ENCODE results near the gene ALOX5. TPM values are rescaled to one million over a fixed set of nuclear protein-coding genes. Genes with fewer than 3 reads are reported as not detected.
A peak's percentile ranks its signal among the peaks of the same experiment; 100 is the strongest.
"Not testable (repeated sequence)": the region's sequence is repeated elsewhere in the genome, so short reads cannot be mapped to it uniquely, and the experiment has no call there.

ALOX5 gene
- 4.4 TPM for polyA plus RNA-seq (2013)

GRCh38 chr10:45373576-45374349 lies at the start of gene ALOX5:
TSS of gene ALOX5 (plus strand) at chr10:45374216. CDS start at chr10:45374280, 64 bp downstream.
- POLR2A ChIA-PET = no interaction called here

GRCh38 chr10:45325116-45325515 lies 48.9 kb upstream of the ALOX5 start:
- Histone ChIP-seq H3K27ac (ENCODE audit: insufficient read depth in 1 of 2, low read depth in 1 of 2, low read length in 2 of 2, poor library complexity in 1 of 2, severe bottlenecking in 2 of 2) (no peak overlapping the region), H3K27me3 (replicated peaks in 2 of 5; ENCODE audit: control insufficient read depth in 4 of 5, insufficient read depth in 5 of 5, low read length in 4 of 5) (no peaks in the 10 kb centered on the region), H3K36me3 (ENCODE audit: control insufficient read depth in 4 of 4, insufficient read depth in 4 of 4, low read length in 3 of 4) (no peaks in the 10 kb centered on the region), H3K4me3 (ENCODE audit: control insufficient read depth in 1 of 7, extremely low read depth in 1 of 7, insufficient read depth in 4 of 7, low read depth in 2 of 7, low read length in 6 of 7) (no peak overlapping the region), H3K9me3 (ENCODE audit: control extremely low read depth in 1 of 5, control insufficient read depth in 4 of 5, insufficient read depth in 2 of 5, low read depth in 1 of 5, low read length in 4 of 5) (peaks cover 0 to 2% (median 0%) of the 10 kb centered on the region in 5 experiments), H3K4me1 (ENCODE audit: control extremely low read depth in 1 of 4, control insufficient read depth in 4 of 4, insufficient read depth in 4 of 4, low read length in 3 of 4) (no peaks in the 10 kb centered on the region)
- CTCF ChIA-PET = interaction anchor here (0.7 to 1.0 kb wide), 2 partner anchors 50 to 90 kb away, joined by 3 read pairs; no protein-coding TSS in a partner anchor
- POLR2A ChIA-PET = no interaction called here
- no CpG with 5 or more reads among the region's 1 CpG for WGBS (ENCODE audit: insufficient coverage)
- no peak for DNase-seq

More at GRCh38 chr10:45373576-45374349, at the start of gene ALOX5:
- no peaks in the 10 kb centered on the region for H3K36me3 ChIP-seq (ENCODE audit: control insufficient read depth in 4 of 4, insufficient read depth in 4 of 4, low read length in 3 of 4)
- peak within 1 kb of the TSS in 6 of 7 experiments; percentile 30 to 69 (median 60) for H3K4me3 ChIP-seq (ENCODE audit: control insufficient read depth in 1 of 7, extremely low read depth in 1 of 7, insufficient read depth in 4 of 7, low read depth in 2 of 7, low read length in 6 of 7)
- under 1% methylated on average over 35 of the region's 59 CpGs for WGBS (ENCODE audit: insufficient coverage)
- no peaks in the 10 kb centered on the region for H3K9me3 ChIP-seq (ENCODE audit: control extremely low read depth in 1 of 5, control insufficient read depth in 4 of 5, insufficient read depth in 2 of 5, low read depth in 1 of 5, low read length in 4 of 5)
- peaks cover 7 to 38% (median 16%) of the 10 kb centered on the region in 5 experiments for H3K27me3 ChIP-seq (replicated peaks in 2 of 5; ENCODE audit: control insufficient read depth in 4 of 5, insufficient read depth in 5 of 5, low read length in 4 of 5)
- peak in 2 of 3 donors; percentile 24 to 42 for DNase-seq
- peak within 1 kb of the TSS in 1 of 2 experiments; percentile 27 for H3K27ac ChIP-seq (ENCODE audit: insufficient read depth in 1 of 2, low read depth in 1 of 2, low read length in 2 of 2, poor library complexity in 1 of 2, severe bottlenecking in 2 of 2)
- peaks cover 18 to 47% (median 33%) of the 10 kb centered on the region in 4 experiments for H3K4me1 ChIP-seq (ENCODE audit: control extremely low read depth in 1 of 4, control insufficient read depth in 4 of 4, insufficient read depth in 4 of 4, low read length in 3 of 4)
- CTCF ChIA-PET = interaction anchor here (1.8 kb wide), 1 partner anchor 91 kb away, joined by 3 read pairs; no protein-coding TSS in a partner anchor

GRCh38 chr10:45326864-45327263 lies 47.2 kb upstream of the ALOX5 start:
- POLR2A ChIA-PET; H3K36me3 ChIP-seq (ENCODE audit: control insufficient read depth in 4 of 4, insufficient read depth in 4 of 4, low read length in 3 of 4); H3K27ac ChIP-seq (ENCODE audit: insufficient read depth in 1 of 2, low read depth in 1 of 2, low read length in 2 of 2, poor library complexity in 1 of 2, severe bottlenecking in 2 of 2); H3K27me3 ChIP-seq (replicated peaks in 2 of 5; ENCODE audit: control insufficient read depth in 4 of 5, insufficient read depth in 5 of 5, low read length in 4 of 5); H3K9me3 ChIP-seq (ENCODE audit: control extremely low read depth in 1 of 5, control insufficient read depth in 4 of 5, insufficient read depth in 2 of 5, low read depth in 1 of 5, low read length in 4 of 5); H3K4me3 ChIP-seq (ENCODE audit: control insufficient read depth in 1 of 7, extremely low read depth in 1 of 7, insufficient read depth in 4 of 7, low read depth in 2 of 7, low read length in 6 of 7); H3K4me1 ChIP-seq (ENCODE audit: control extremely low read depth in 1 of 4, control insufficient read depth in 4 of 4, insufficient read depth in 4 of 4, low read length in 3 of 4); CTCF ChIA-PET; DNase-seq: not testable (repeated sequence)
- no CpG with 5 or more reads among the region's 1 CpG for WGBS (ENCODE audit: insufficient coverage)

- H3K27ac ChIP-seq (ENCODE audit: insufficient read depth in 1 of 2, low read depth in 1 of 2, low read length in 2 of 2, poor library complexity in 1 of 2, severe bottlenecking in 2 of 2); H3K27me3 ChIP-seq (replicated peaks in 2 of 5; ENCODE audit: control insufficient read depth in 4 of 5, insufficient read depth in 5 of 5, low read length in 4 of 5); H3K9me3 ChIP-seq (ENCODE audit: control extremely low read depth in 1 of 5, control insufficient read depth in 4 of 5, insufficient read depth in 2 of 5, low read depth in 1 of 5, low read length in 4 of 5); H3K36me3 ChIP-seq (ENCODE audit: control insufficient read depth in 4 of 4, insufficient read depth in 4 of 4, low read length in 3 of 4); DNase-seq; H3K4me3 ChIP-seq (ENCODE audit: control insufficient read depth in 1 of 7, extremely low read depth in 1 of 7, insufficient read depth in 4 of 7, low read depth in 2 of 7, low read length in 6 of 7); POLR2A ChIA-PET; H3K4me1 ChIP-seq (ENCODE audit: control extremely low read depth in 1 of 4, control insufficient read depth in 4 of 4, insufficient read depth in 4 of 4, low read length in 3 of 4): not testable (repeated sequence)
- 100% methylated on average over 2 of the region's 3 CpGs for WGBS (ENCODE audit: insufficient coverage)
- CTCF ChIA-PET = interaction anchor here (1.4 kb wide), 1 partner anchor 14 kb away, joined by 3 read pairs; no protein-coding TSS in a partner anchor
Measured at GRCh38 chr10:45331824-45332223, 42.2 kb upstream of the ALOX5 start.

GRCh38 chr10:45339894-45340293 lies 34.1 kb upstream of the ALOX5 start:
- H3K27ac ChIP-seq (ENCODE audit: insufficient read depth in 1 of 2, low read depth in 1 of 2, low read length in 2 of 2, poor library complexity in 1 of 2, severe bottlenecking in 2 of 2) = no peak overlapping the region
- H3K27me3 ChIP-seq (replicated peaks in 2 of 5; ENCODE audit: control insufficient read depth in 4 of 5, insufficient read depth in 5 of 5, low read length in 4 of 5) = no peaks in the 10 kb centered on the region
- no peaks in the 10 kb centered on the region for H3K36me3 ChIP-seq (ENCODE audit: control insufficient read depth in 4 of 4, insufficient read depth in 4 of 4, low read length in 3 of 4)
- ChIA-PET CTCF (no interaction called here), POLR2A (no interaction called here)
- WGBS (ENCODE audit: insufficient coverage) = 100% methylated on average over 1 of the region's 1 CpG
- peaks cover 0 to 7% (median 0%) of the 10 kb centered on the region in 5 experiments for H3K9me3 ChIP-seq (ENCODE audit: control extremely low read depth in 1 of 5, control insufficient read depth in 4 of 5, insufficient read depth in 2 of 5, low read depth in 1 of 5, low read length in 4 of 5)
- H3K4me3 ChIP-seq (ENCODE audit: control insufficient read depth in 1 of 7, extremely low read depth in 1 of 7, insufficient read depth in 4 of 7, low read depth in 2 of 7, low read length in 6 of 7) = no peak overlapping the region
- no peaks in the 10 kb centered on the region for H3K4me1 ChIP-seq (ENCODE audit: control extremely low read depth in 1 of 4, control insufficient read depth in 4 of 4, insufficient read depth in 4 of 4, low read length in 3 of 4)
- no peak for DNase-seq

- POLR2A ChIA-PET; CTCF ChIA-PET; H3K36me3 ChIP-seq (ENCODE audit: control insufficient read depth in 4 of 4, insufficient read depth in 4 of 4, low read length in 3 of 4); H3K27ac ChIP-seq (ENCODE audit: insufficient read depth in 1 of 2, low read depth in 1 of 2, low read length in 2 of 2, poor library complexity in 1 of 2, severe bottlenecking in 2 of 2); H3K9me3 ChIP-seq (ENCODE audit: control extremely low read depth in 1 of 5, control insufficient read depth in 4 of 5, insufficient read depth in 2 of 5, low read depth in 1 of 5, low read length in 4 of 5); H3K27me3 ChIP-seq (replicated peaks in 2 of 5; ENCODE audit: control insufficient read depth in 4 of 5, insufficient read depth in 5 of 5, low read length in 4 of 5); H3K4me3 ChIP-seq (ENCODE audit: control insufficient read depth in 1 of 7, extremely low read depth in 1 of 7, insufficient read depth in 4 of 7, low read depth in 2 of 7, low read length in 6 of 7); DNase-seq; H3K4me1 ChIP-seq (ENCODE audit: control extremely low read depth in 1 of 4, control insufficient read depth in 4 of 4, insufficient read depth in 4 of 4, low read length in 3 of 4): not testable (repeated sequence)
- no CpG with 5 or more reads among the region's 4 CpGs for WGBS (ENCODE audit: insufficient coverage)
Measured at GRCh38 chr10:45340420-45340819, 33.6 kb upstream of the ALOX5 start.

- CTCF ChIA-PET; DNase-seq; POLR2A ChIA-PET; H3K4me3 ChIP-seq (ENCODE audit: control insufficient read depth in 1 of 7, extremely low read depth in 1 of 7, insufficient read depth in 4 of 7, low read depth in 2 of 7, low read length in 6 of 7); H3K36me3 ChIP-seq (ENCODE audit: control insufficient read depth in 4 of 4, insufficient read depth in 4 of 4, low read length in 3 of 4); H3K4me1 ChIP-seq (ENCODE audit: control extremely low read depth in 1 of 4, control insufficient read depth in 4 of 4, insufficient read depth in 4 of 4, low read length in 3 of 4); H3K27ac ChIP-seq (ENCODE audit: insufficient read depth in 1 of 2, low read depth in 1 of 2, low read length in 2 of 2, poor library complexity in 1 of 2, severe bottlenecking in 2 of 2); H3K27me3 ChIP-seq (replicated peaks in 2 of 5; ENCODE audit: control insufficient read depth in 4 of 5, insufficient read depth in 5 of 5, low read length in 4 of 5): not testable (repeated sequence)
- peaks cover 0 to 15% (median 1%) of the 10 kb centered on the region in 5 experiments for H3K9me3 ChIP-seq (ENCODE audit: control extremely low read depth in 1 of 5, control insufficient read depth in 4 of 5, insufficient read depth in 2 of 5, low read depth in 1 of 5, low read length in 4 of 5)
- 93% methylated on average over 18 of the region's 24 CpGs for WGBS (ENCODE audit: insufficient coverage)
Measured at GRCh38 chr10:45346652-45347335, 27.2 kb upstream of the ALOX5 start.

Data from common myeloid progenitor, CD34-positive (primary cell).